HG02870 (cell line): ENCODE measurements around the gene N4BP2L2.

Source experiments
- ATAC-seq: cut with Tn5 transposase; IDR thresholded peaks from one replicate; pipeline ENCODE4 v1.9.1; 2021; ENCODE audit warnings: mild to moderate bottlenecking, moderate library complexity; ENCODE audit not compliant: unreplicated experiment

Gene N4BP2L2

DNA sequence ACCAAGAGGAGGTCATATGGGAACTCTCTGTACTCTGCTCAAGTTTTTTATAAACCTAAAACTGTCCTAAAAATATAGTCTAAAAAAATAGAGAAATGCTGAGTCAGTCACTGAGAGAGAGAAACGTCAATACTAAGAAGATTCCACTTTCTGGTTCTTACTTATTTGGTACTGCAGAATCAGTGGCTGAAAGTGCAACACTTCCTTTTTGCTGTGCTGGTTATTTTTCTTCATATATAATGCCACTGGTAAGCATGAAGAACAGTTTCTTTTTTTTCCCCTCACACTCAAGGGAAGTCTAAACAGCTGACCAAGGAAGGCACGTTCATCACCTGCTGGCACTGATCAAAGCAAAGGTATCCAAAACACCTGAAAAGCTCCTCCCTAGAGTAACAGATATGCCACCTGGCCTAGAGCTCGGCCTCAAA, 66.4 kb downstream of the N4BP2L2 start:
- peak; percentile 86 for ATAC-seq

DNA sequence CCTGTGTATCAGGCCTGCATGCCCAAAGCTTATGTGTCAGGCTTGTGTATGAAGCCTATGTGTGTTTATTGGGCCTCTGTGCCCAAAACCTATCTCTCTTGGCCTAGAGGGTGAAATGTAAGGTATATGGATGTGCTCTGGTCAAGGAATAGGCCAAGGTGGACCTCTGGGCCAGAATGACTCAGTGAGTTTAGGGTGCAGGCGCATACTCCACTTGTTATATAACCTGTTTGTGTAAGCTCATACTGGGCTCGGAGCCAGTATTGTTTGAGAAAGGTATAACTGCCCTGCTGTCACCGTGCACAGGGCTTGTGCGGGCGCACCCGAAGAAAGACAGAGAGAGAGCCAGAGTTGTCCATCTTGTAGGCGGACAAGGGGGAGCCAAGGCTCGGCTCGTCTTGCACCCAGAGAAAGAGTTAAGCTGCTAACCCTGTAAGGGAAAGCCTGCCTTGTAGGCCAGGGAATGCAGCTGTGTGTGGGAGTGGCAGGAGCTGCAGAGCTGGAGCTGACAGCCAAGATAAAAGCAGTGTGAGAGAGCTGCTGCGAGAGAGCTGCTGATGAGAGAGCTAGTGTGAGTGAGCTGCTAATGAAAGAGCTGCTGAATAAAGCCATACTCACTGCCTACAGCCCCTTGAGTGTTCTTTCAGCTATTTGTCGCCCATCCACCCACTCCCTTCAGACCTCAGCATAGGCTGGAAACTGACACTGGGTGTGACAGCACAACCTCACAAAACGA, 67.2 kb downstream of the N4BP2L2 start:
- no peak for ATAC-seq

GRCh38 chr13:32468502-32469142, 70.0 kb downstream of the N4BP2L2 start:
- ATAC-seq = no peak

DNA sequence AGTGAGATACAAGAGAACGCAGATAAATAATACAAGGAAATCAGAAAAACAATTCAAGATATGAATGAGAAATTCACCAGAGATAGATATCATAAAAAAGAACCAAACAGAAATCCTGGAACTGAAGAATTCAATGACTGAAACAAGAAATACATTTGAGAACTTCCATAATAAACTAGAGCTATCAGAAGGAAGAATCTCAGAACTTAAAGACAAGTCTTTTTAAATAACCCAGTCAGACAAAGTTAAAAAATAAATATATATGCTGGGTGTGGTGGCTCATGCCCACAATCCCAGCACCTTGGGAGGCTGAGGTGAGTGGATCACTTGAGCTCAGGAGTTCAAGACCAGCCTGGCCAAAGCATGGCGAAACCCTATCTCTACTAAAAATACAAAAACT, 82.0 kb downstream of the N4BP2L2 start:
- ATAC-seq = no peak

DNA sequence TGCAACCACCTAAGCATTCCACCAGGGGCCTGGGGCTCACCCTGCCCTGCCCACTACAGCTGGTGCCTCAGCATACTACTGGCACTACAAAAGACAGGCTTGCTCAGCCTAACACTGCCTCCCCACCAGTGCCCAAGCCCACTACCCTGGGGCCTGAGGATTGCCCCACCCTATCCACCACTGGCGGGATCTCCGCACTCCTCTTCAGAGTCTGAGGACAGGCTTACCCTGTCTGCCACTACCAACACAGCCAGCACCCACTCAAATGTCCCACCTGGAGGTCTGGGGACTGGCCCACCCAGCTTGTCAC, 83.0 kb downstream of the N4BP2L2 start:
- ATAC-seq = no peak

DNA sequence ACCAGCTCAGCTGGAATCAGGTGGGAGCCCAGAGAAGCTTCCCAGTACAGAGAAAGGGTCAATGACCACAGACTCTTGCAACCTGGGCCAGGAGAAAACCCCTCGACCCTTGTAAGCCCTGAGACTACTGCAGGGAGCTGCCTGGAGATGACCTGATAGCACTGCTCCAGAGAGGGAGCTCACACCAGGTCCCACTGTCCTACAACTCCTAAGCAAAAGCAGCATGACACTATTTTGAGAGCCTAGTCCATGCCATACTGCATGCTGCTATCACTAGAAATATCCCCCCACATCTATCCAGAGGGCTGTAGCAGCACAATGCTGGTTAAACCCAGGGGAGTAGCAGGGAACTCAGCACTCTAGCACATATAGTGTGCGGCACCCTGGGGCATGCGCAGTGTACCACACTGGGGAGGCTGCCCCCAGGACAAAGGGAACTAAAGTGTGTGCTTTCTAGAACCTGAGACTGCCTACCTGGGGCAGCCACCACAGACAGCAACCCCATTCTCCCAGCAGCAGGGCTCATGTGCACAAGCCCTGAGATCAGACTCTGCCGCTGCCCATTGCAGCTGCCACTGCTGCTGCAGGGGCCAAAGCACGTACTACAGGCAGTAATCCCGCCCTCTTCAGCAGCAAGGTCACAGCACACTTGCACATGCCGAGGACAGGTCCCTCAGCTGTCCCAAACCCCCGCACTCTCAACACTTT, 83.6 kb downstream of the N4BP2L2 start:
- no peak for ATAC-seq

- no peak for ATAC-seq
Observed at GRCh38 chr13:32453981-32454380, 84.6 kb downstream of the N4BP2L2 start.

DNA sequence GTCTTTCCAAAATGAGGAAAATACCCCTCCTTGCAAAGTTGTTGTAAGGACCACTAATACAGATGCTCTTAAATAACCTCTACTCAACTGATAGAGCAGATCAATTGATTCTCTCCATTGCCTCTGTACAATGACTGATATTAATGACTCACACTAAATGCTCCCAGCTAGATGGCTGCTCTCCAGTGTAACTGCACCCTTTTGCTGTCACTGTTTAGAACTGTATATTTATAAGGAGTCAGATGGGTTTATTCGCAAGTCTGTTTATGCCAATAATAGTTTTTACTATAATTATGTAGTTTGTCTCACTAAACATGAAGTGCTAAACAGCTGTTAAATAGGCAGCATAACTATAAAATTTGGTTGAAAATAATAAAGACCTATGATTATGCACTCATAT, 89.6 kb downstream of the N4BP2L2 start:
- no peak for ATAC-seq

- no peak for ATAC-seq
Observed at GRCh38 chr13:32447894-32448623, 90.5 kb downstream of the N4BP2L2 start.

GRCh38 chr13:32446773-32447465, 91.7 kb downstream of the N4BP2L2 start:
- no peak for ATAC-seq

- no peak for ATAC-seq
Observed at GRCh38 chr13:32446220-32446619, 92.4 kb downstream of the N4BP2L2 start.

DNA sequence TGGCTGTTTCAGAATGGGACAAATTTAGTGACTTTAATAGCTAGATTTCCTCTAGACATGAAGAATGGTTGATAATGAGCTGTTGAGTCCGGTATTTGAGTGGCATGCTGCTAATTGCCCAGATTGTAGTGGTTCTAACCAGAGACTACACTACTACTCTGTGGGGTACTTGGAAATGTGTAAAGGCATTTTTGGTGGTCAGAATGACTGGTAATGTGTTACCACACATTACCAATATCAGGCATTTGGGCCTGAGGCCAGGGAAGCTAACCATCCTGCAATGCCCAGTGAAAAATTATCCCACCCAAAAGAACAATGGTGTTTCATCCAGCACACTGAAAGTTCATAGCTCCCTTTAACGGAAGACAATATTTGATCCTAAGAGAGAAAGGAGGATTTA, 93.1 kb downstream of the N4BP2L2 start:
- no peak for ATAC-seq

DNA sequence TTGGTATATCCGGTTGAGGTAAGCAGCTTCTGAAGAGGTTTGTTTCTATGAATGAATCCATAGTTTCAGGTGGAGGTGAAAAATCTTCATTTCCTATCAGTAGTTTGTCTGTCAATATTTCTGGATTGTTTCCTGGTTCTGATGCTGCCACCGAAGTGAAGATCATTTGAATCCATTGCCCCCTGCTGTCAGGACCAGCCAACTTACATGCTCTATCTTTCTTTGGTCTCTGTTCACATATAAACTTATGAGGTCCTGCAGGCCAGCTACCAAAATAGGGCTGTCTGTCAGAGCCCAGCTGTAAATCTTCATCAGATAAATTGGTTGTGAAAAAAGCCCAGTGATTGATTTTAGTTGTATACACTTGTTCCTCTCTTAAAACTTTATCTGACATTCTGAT, 95.5 kb downstream of the N4BP2L2 start:
- ATAC-seq = no peak

- ATAC-seq = no peak
Observed at GRCh38 chr13:32438871-32439270, 99.7 kb downstream of the N4BP2L2 start.

GRCh38 chr13:32432856-32433255, 105.7 kb downstream of the N4BP2L2 start:
- ATAC-seq = no peak

- ATAC-seq = no peak
Observed at GRCh38 chr13:32431361-32431760, 107.2 kb downstream of the N4BP2L2 start.

- ATAC-seq = no peak
Observed at GRCh38 chr13:32430018-32430747, 108.4 kb downstream of the N4BP2L2 start.

DNA sequence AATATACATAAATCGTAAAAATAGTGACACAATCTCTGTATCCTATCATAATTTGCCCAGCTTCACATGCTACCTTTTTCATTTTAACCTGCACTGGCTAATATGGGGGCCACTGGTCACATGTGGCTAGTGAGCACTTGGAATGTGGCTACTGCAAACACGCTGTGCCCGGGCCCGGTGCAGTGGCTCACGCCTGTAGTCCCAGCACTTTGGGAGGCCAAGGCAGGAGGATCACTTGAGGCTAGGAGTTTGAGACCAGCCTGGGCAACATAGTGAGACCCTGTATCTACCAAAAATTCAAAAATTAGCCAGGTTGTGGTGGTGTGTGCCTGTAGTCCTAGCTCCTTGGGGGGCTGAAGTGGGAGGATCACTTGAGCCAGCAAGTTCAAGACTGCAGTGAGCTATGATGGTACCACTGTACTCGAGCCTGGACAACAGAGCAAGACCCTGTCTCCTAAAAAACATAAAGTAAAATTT, 109.1 kb downstream of the N4BP2L2 start:
- ATAC-seq = no peak

- no peak for ATAC-seq
Observed at GRCh38 chr13:32428581-32429432, 109.8 kb downstream of the N4BP2L2 start.
